GM15510 (cell line): ENCODE data around the gene RRP15.

ENCODE experiments used
- POLR2A ChIP-seq: IDR thresholded peaks from 3 replicates; pipeline ENCODE4 v1.6.1; 2011; ENCODE audit warnings: borderline replicate concordance; ENCODE audit not compliant: insufficient read length; ENCODE audit errors: extremely low read depth

RRP15 gene, protein sequence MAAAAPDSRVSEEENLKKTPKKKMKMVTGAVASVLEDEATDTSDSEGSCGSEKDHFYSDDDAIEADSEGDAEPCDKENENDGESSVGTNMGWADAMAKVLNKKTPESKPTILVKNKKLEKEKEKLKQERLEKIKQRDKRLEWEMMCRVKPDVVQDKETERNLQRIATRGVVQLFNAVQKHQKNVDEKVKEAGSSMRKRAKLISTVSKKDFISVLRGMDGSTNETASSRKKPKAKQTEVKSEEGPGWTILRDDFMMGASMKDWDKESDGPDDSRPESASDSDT

DNA sequence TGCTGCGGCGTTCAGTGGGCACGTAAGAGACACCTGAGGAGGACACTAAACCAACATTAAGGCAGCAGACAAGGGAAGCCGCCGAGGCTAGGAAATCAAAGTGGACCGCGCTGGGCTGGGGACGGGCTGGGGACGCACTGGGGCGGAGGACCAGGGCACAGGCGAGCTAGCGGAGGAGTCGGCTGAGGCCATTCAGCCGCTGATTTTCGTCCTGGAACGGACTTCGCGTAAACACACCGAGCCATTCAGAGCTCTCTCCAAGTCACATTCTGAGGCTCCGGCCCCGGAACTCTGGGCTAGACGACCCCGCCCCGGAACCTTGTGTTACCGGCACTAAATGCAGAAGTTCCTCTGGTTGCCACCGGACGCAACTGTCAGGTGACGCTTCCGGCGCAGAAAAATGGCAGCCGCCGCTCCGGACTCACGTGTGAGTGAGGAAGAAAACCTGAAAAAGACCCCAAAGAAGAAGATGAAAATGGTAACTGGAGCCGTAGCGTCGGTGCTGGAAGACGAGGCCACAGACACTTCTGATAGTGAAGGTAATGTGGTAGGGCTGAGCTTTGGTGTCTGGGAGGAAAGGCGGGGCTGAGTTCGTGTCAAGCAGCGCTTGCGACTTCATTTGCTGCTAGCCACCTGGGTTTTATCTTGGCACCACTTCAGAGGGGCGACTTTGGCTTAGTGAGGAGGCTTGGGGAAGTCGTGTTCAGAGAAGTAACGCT is at the start of gene RRP15:
RRP15 (plus strand) TSS at position 377 of the 719 bp plus-strand sequence; CDS start at position 401, 24 bp downstream.
- peak; percentile 83 for TF ChIP-seq POLR2A

DNA sequence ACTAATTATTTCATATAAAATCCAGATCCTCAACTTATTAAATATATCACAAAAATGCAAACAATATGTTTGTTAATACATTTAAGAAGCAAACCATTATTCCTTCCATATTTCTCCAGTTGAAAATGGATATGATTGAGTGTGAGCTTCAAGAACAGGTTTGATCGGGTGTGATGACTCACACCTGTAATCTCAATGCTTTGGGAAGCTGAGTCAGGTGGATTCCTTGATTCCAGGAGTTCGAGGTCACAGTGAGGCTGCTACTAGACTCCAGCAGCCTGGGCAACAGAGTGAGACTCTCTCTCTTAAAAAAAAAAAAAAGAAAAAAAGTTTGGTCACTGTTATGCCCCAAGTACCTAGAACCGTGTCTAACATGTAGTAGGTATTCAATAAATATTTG is 42.9 kb upstream of the RRP15 start:
- no peak for TF ChIP-seq POLR2A

DNA sequence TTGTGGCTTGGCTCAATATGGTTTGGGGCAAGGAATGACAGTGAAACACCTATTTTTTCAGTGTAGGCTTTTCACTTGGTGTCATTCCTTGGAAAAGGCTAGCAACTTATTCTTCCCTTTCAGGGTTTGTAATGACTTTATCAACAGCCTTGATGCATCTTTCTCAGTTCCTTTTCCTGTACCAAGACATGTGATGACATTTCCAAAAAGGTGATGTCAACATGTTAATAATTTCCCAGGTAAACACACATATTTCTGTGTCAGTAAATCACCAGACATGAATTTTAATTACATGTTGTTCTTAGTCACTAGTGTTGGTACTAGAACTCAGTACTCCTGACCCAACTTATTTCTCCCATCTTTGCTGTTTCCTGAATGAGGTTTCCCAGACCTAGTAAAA is 37.8 kb upstream of the RRP15 start:
- TF ChIP-seq POLR2A: no peak

DNA sequence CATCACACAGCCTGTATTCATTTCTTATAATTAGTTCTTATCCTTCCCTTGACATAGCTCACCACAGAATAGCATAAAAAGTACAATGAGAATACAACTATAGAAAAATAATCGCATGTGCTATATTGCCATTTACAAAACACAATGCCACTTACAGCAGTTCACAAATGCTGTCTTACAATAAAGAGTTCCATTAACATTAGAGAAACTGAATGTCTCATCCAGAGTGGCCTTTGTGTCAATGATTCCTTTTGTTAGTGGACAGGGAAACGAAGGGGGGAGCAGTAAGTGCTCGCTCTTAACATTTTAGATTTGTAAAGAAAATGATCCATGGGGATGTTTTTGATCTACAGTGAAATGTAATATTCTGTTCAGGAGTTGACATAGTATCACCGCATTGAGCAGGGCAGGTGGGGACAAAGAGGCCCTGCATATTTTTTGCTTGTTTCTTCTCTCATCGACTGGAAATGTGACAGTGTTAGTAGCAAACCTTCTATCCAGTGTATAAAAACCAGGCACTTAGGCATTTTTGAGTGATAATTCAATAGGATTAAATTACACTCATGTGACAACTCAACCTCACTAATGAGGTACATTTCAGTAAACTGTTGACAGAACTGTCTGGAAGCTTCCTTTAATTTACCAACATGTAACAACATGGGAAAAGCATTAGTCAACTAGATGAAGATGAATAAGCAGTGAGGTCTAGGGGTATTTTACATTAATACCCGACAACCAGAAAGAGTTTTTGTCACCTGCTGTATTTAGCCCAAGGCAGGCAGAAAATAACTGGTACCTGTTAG is 35.6 kb upstream of the RRP15 start:
- TF ChIP-seq POLR2A: no peak

- TF ChIP-seq POLR2A: no peak
Observed at GRCh38 chr1:218250492-218250891, 34.6 kb upstream of the RRP15 start.

GRCh38 chr1:218254296-218254946 is 30.7 kb upstream of the RRP15 start:
- TF ChIP-seq POLR2A: no peak

DNA sequence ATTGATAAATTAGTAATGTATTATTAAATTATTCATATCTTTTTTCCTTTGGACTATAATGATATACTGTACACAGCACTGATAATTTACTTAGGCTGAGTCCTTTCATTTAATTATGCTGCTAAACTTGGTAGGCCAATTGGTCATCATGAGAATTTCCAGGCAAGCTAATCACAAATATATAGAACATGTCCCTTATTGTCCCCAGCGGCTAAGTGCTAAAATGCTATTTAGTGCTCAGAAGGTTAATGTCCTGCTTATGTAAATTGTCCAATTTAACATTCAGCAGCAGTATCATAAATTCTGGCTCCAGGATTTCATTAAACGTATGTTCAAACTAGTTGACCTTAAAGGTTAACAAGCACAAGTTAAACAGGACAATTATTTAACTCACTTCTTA is 30.0 kb upstream of the RRP15 start:
- TF ChIP-seq POLR2A: no peak

DNA sequence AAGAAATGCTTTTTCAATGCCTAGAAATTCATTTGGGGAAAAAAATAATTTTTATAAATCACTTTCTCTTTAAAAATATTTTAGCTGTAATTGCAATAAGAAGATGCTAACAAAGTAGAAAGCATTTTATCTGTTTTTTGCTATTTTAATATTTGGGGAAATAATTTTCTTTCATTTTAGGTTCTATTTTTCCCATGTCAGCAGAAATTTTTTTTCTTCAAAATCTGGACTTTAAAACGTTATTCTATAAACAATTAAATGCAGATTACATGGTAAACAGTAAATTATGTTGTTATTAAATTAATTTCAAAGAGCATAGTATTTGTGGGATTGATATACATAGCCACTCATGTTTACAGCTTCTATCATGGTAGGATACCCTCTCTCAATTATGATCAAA is 27.7 kb upstream of the RRP15 start:
- TF ChIP-seq POLR2A: no peak

- TF ChIP-seq POLR2A: no peak
Observed at GRCh38 chr1:218257971-218258370, 27.1 kb upstream of the RRP15 start.

- TF ChIP-seq POLR2A: no peak
Observed at GRCh38 chr1:218259339-218259738, 25.8 kb upstream of the RRP15 start.

DNA sequence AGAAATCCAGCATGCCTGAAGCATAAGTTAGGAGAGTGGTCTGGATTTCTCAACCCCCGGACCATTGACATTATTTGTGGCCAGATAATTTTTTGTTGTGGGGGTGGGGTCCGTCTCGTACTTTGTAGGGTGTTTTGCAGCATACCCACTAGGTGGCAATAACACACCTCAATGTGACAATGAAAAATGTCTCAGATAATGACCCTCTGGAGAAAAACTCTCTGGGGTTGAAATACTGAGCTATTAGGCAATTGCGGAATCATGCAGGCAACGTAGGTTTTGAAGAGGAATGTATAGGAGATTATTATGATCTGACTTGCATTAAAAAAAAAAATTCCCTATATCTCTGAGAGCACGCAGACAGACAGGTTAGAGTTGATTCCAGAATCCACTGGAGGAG is 25.3 kb upstream of the RRP15 start:
- no peak for TF ChIP-seq POLR2A

- no peak for TF ChIP-seq POLR2A
Observed at GRCh38 chr1:218262259-218262658, 22.8 kb upstream of the RRP15 start.

DNA sequence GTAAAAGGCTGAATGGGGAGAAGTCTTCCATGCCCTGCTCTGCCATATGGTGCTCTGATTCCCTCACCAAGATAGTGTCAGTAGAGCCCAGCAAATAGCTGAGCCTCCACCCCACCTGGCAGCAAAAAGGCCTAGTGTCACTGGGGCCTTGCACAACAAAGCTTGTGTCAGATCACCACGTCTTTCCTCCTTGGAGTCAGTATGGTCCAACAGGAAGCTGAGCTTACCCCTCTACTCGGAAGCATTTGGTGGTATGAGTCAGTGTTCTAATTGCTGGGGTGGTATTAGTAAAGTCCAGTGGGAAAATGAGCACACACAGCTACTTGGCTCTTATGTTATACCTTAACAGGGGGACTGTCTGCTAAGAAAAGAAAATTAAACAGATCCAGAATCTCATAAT is 18.7 kb upstream of the RRP15 start:
- no peak for TF ChIP-seq POLR2A

- no peak for TF ChIP-seq POLR2A
Observed at GRCh38 chr1:218272366-218272765, 12.7 kb upstream of the RRP15 start.

DNA sequence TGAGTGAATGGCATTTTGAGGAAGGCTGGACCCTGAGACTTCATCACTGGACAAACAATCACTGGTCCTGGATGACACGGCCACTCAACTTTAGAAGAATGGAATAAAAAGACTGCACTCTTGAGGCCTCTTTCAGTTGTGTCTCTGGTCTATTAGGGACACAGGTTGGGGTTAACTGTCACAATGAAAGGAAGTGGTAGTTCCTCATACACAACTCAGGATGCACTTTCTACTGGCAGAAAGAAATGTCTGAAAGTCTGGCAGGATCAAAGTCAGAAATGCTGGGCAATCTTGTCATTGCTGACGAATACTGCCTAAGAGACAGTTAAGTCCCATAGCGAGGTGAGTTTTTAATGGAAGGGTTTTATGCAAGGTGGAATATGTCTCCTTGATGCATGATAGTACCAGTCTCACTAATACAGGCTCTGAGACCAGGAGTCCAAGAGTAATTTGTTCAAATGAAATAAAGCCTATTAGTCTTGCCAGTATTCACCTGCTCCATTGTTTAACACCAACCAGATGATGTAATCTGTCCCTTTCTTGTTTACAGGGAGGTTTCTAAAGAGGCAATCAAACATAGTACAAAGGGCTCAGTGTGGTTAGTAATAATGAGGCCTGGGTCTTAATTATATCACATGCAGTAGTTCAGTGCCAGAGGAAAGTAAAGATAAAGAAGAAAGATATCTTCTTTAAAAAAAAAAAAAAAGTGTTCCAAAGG is 11.2 kb upstream of the RRP15 start:
- TF ChIP-seq POLR2A: no peak

DNA sequence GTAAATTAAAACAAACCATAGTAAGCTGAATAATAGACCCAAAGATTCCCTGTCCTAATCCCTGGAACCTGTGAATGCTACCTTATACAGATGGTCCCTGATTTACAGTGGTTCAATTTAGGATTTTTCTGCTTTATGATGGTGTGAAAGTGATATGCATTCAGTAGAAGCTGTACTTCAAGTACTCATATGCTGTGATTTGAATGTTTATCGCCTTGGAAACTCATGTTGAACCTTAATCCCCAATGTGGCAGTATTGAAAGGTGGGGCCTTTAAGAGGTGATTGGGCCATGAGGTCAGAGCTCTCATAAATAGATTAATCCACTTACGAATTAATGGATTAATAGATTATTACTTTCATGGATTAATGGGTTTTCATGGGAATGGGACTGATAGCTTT is 10.6 kb upstream of the RRP15 start:
- no peak for TF ChIP-seq POLR2A
